Astrocyte (in vitro differentiated cells and primary cell): ENCODE results near the gene OSBPL9.

ENCODE experiments used
- CTCF ChIP-seq: IDR thresholded peaks from 2 replicates; pipeline ENCODE4 v1.5.1; 2011; ENCODE audit warnings: low read depth, mild to moderate bottlenecking, inconsistent platforms, low read length, moderate library complexity; ENCODE audit not compliant: insufficient read depth
- EZH2 ChIP-seq: IDR thresholded peaks from 2 replicates; pipeline ENCODE4 v1.6.1; 2012; ENCODE audit warnings: mild to moderate bottlenecking, low read length, inconsistent platforms; ENCODE audit not compliant: insufficient read depth

GRCh38 chr1:51699391-51699790 is 82.5 kb downstream of the OSBPL9 start:
- no peak for TF ChIP-seq CTCF
- TF ChIP-seq EZH2: no peak
